Measurements from ENCODE around the gene SGO2. TPM values are rescaled to one million over a fixed set of nuclear protein-coding genes. Genes with fewer than 3 reads are reported as not detected.

Gene SGO2
- total and polyA plus RNA-seq, 10 of the 15 experiments (the other 5 are each of a cell fraction or from before 2014, with no cell fraction given): 15.8 to 55.2 (median 24.3) TPM

GRCh38 chr2:200595913-200596312 is 69.9 kb downstream of the SGO2 start:
- H3K27me3 ChIP-seq (replicated peaks in 1 of 2; ENCODE audit: control insufficient read depth in 2 of 2, insufficient read depth in 2 of 2, low read length in 1 of 2): 0 out of 4 replicates have a peak, but pooled peaks cover 0 to 6% of the 10 kb centered on the region in 2 experiments
- BruUV-seq (replicated peaks): no TSS peak
- no peaks in the 10 kb centered on the region for H4K20me1 ChIP-seq (ENCODE audit: control insufficient read depth, insufficient read depth)
- no peaks in the 10 kb centered on the region for H3K36me3 ChIP-seq (ENCODE audit: control insufficient read depth in 2 of 2, insufficient read depth in 2 of 2, low read length in 1 of 2)
- TF ChIP-seq SIX5 (IDR thresholded peaks at IDR 0.05; ENCODE audit: low read depth, low read length, severe bottlenecking): no peak
- TF ChIP-seq LARP7 (IDR thresholded peaks at IDR 0.05): no peak
- TF ChIP-seq SIN3A (IDR thresholded peaks at IDR 0.05; ENCODE audit: low read depth, low read length): no peak
- TF ChIP-seq EED (IDR thresholded peaks at IDR 0.05; ENCODE audit: low read depth): no peak
- TF ChIP-seq POLR2A (IDR thresholded peaks at IDR 0.05; ENCODE audit: low read depth, low read length): no peak
- POLR2A ChIA-PET: no interaction called here
- no peak overlapping the region for H3K27ac ChIP-seq (ENCODE audit: control insufficient read depth, insufficient read depth)
- intact Hi-C loops (cut with micrococcal nuclease; ENCODE audit: unreplicated experiment): no loop called here
- WGBS (ENCODE audit: insufficient coverage, insufficient replicate concordance, low lambda C conversion rate, missing lambda C conversion rate): 10% methylated on average over 3 of the region's 3 CpGs
- RAD21 ChIA-PET (ENCODE audit: unreplicated experiment): no interaction called here
- CTCF ChIA-PET: no interaction called here
- no peak overlapping the region for H2AFZ ChIP-seq (ENCODE audit: control insufficient read depth, low read depth, low read length)
- FAIRE-seq: peak; percentile 68
- no peak overlapping the region for H3K9ac ChIP-seq (ENCODE audit: control insufficient read depth, insufficient read depth, low read length)
- no peak overlapping the region for H3K4me2 ChIP-seq (ENCODE audit: control insufficient read depth, insufficient read depth)
- H3K9me3 ChIP-seq (replicated peaks; ENCODE audit: control insufficient read depth, insufficient read depth, low read length): no peaks in the 10 kb centered on the region
- no peak for ATAC-seq
- H3K4me3 ChIP-seq: no peak overlapping the region
- SMC1A ChIA-PET (ENCODE audit: uncharacterized antibody, unreplicated experiment): no interaction called here
- DNase-seq (ENCODE audit: low read depth, low spot score): no peak
- in situ Hi-C loops (cut with MboI): no loop called here
- H3K79me2 ChIP-seq (ENCODE audit: control insufficient read depth, insufficient read depth, low read length): no peaks in the 10 kb centered on the region
- H3K4me1 ChIP-seq (ENCODE audit: control insufficient read depth, insufficient read depth, low read length): no peaks in the 10 kb centered on the region

GRCh38 chr2:200596774-200597570 is 71.0 kb downstream of the SGO2 start:
- Histone ChIP-seq H3K36me3 (ENCODE audit: control insufficient read depth in 2 of 2, insufficient read depth in 2 of 2, low read length in 1 of 2) (no peaks in the 10 kb centered on the region), H4K20me1 (ENCODE audit: control insufficient read depth, insufficient read depth) (no peaks in the 10 kb centered on the region), H3K9me3 (replicated peaks; ENCODE audit: control insufficient read depth, insufficient read depth, low read length) (no peaks in the 10 kb centered on the region), H3K4me2 (ENCODE audit: control insufficient read depth, insufficient read depth) (no peak overlapping the region), H3K27me3 (replicated peaks in 1 of 2; ENCODE audit: control insufficient read depth in 2 of 2, insufficient read depth in 2 of 2, low read length in 1 of 2) (0 out of 4 replicates have a peak, but pooled peaks cover 0 to 6% of the 10 kb centered on the region in 2 experiments), H3K27ac (ENCODE audit: control insufficient read depth, insufficient read depth) (no peak overlapping the region), H3K9ac (ENCODE audit: control insufficient read depth, insufficient read depth, low read length) (no peak overlapping the region), H2AFZ (ENCODE audit: control insufficient read depth, low read depth, low read length) (no peak overlapping the region), H3K79me2 (ENCODE audit: control insufficient read depth, insufficient read depth, low read length) (no peaks in the 10 kb centered on the region), H3K4me3 (no peak overlapping the region), H3K4me1 (ENCODE audit: control insufficient read depth, insufficient read depth, low read length) (no peaks in the 10 kb centered on the region)
- SMC1A ChIA-PET (ENCODE audit: uncharacterized antibody, unreplicated experiment): no interaction called here
- in situ Hi-C loops (cut with MboI): no loop called here
- CTCF ChIA-PET: no interaction called here
- 53% methylated on average over 5 of the region's 5 CpGs for WGBS (ENCODE audit: insufficient coverage, insufficient replicate concordance, low lambda C conversion rate, missing lambda C conversion rate)
- FAIRE-seq (no peak), DNase-seq (ENCODE audit: low read depth, low spot score) (no peak), ATAC-seq (no peak)
- POLR2A ChIA-PET: no interaction called here
- intact Hi-C loops (cut with micrococcal nuclease; ENCODE audit: unreplicated experiment): no loop called here
- RAD21 ChIA-PET (ENCODE audit: unreplicated experiment): no interaction called here
- no TSS peak for BruUV-seq (replicated peaks)
- TF ChIP-seq MTA2 (IDR thresholded peaks at IDR 0.05; ENCODE audit: low read depth): no peak
- TF ChIP-seq ZZZ3 (IDR thresholded peaks at IDR 0.05; ENCODE audit: control insufficient read depth, insufficient read length, low read depth): no peak
- no peak for TF ChIP-seq EGR1 (IDR thresholded peaks at IDR 0.05; ENCODE audit: borderline replicate concordance in 1 of 2, low read depth in 2 of 2, low read length in 2 of 2)
- no peak for TF ChIP-seq E4F1 (IDR thresholded peaks at IDR 0.05; ENCODE audit: borderline replicate concordance, partially characterized antibody)
- TF ChIP-seq RB1 (IDR thresholded peaks at IDR 0.05; ENCODE audit: borderline replicate concordance): no peak
- TF ChIP-seq HDAC6 (IDR thresholded peaks at IDR 0.05; ENCODE audit: unreplicated experiment): no peak
- TF ChIP-seq CHD4 (IDR thresholded peaks at IDR 0.05): no peak
- TF ChIP-seq RFX5 (IDR thresholded peaks at IDR 0.05; ENCODE audit: low read depth, low read length): no peak
- no peak for TF ChIP-seq POU2F2 (IDR thresholded peaks at IDR 0.05; ENCODE audit: borderline replicate concordance, low read depth, low read length)

All from GM12878 (cell line).